Fibroblast of lung (primary cell): ENCODE measurements around the gene CCDC6. TPM values are rescaled to one million over a fixed set of nuclear protein-coding genes. Genes with fewer than 3 reads are reported as not detected.
A peak's percentile ranks its signal among the peaks of the same experiment; 100 is the strongest.

ENCODE experiments used
- DNase-seq, 2 donors: peaks; one replicate each; pipeline versions ENCODE4 v3.0.0 to v3.0.0-alpha.2; 2010; ENCODE audit warnings: low read depth in 2 of 2
- H2AFZ ChIP-seq: 2 replicates; pipeline ENCODE4 v1.5.1; 2012; ENCODE audit warnings: low read length, control low read depth, inconsistent platforms
- H3K27ac ChIP-seq: 2 replicates; pipeline ENCODE4 v1.5.1; 2011; ENCODE audit warnings: low read length, control low read depth; ENCODE audit not compliant: insufficient read depth
- H3K27me3 ChIP-seq: 2 replicates; pipeline ENCODE4 v1.5.1; 2011; ENCODE audit warnings: mild to moderate bottlenecking, low read length; ENCODE audit not compliant: control insufficient read depth, insufficient read depth
- H3K36me3 ChIP-seq: 2 replicates; pipeline ENCODE4 v1.5.1; 2011; ENCODE audit warnings: low read length; ENCODE audit not compliant: control insufficient read depth, insufficient read depth
- H3K4me1 ChIP-seq: 2 replicates; pipeline ENCODE4 v1.5.1; 2011; ENCODE audit warnings: low read length; ENCODE audit not compliant: control insufficient read depth, insufficient read depth; ENCODE audit errors: extremely low read depth
- H3K4me2 ChIP-seq: 2 replicates; pipeline ENCODE4 v1.5.1; 2011; ENCODE audit warnings: low read length, control low read depth; ENCODE audit not compliant: insufficient read depth; ENCODE audit errors: extremely low read depth
- H3K4me3 ChIP-seq, 4 experiments: fragments of 200-600 bp in 1 of 4; sonication (generic) in 1 of 4; replicated peaks in 1 of 4; 2 replicates each; pipeline ENCODE4 v1.5.1; 2011 to 2016; ENCODE audit warnings: low read length in 4 of 4, low read depth in 3 of 4, mild to moderate bottlenecking in 3 of 4, control low read depth in 2 of 4, inconsistent platforms in 1 of 4, mixed read lengths in 1 of 4; ENCODE audit not compliant: insufficient read depth in 1 of 4; ENCODE audit errors: control extremely low read depth in 1 of 4
- H3K79me2 ChIP-seq: 2 replicates; pipeline ENCODE4 v1.5.1; 2012; ENCODE audit warnings: mild to moderate bottlenecking, low read length, inconsistent platforms; ENCODE audit not compliant: control insufficient read depth, insufficient read depth
- H3K9ac ChIP-seq: 2 replicates; pipeline ENCODE4 v1.5.1; 2011; ENCODE audit warnings: mild to moderate bottlenecking, low read length, control low read depth; ENCODE audit not compliant: insufficient read depth
- H3K9me3 ChIP-seq: 2 replicates; pipeline ENCODE4 v1.5.1; 2012; ENCODE audit warnings: low read depth, low read length; ENCODE audit not compliant: control insufficient read depth, insufficient read depth
- H4K20me1 ChIP-seq: 2 replicates; pipeline ENCODE4 v1.5.1; 2011; ENCODE audit warnings: low read length; ENCODE audit not compliant: control insufficient read depth, insufficient read depth; ENCODE audit errors: extremely low read depth
- CTCF ChIP-seq, 2 donors: IDR thresholded peaks in 1 of 2; conservative IDR thresholded peaks in 1 of 2; 1 replicate in 1 of 2; 2 replicates in 1 of 2; pipeline ENCODE4 v1.5.1; 2011 to 2012; ENCODE audit warnings: low read length in 2 of 2, control low read depth in 1 of 2, inconsistent platforms in 1 of 2, low read depth in 1 of 2, mild to moderate bottlenecking in 1 of 2
- EZH2 ChIP-seq: IDR thresholded peaks from 2 replicates; pipeline ENCODE4 v1.5.1; 2012; ENCODE audit warnings: low read length, control low read depth, mild to moderate bottlenecking; ENCODE audit errors: missing control alignments
- polyA plus RNA-seq, 2 donors: library from polyadenylated mRNA; depleted of rRNA in 1 of 2; stranded (reverse) in 1 of 2; unstranded in 1 of 2; fragments of >200 nt; gene quantifications; 2 replicates each; pipeline ENCODE4 v1.2.1, GENCODE V29; 2011 to 2012; ENCODE audit warnings: missing spikeins in 1 of 2
- total RNA-seq: library from RNA; depleted of rRNA; stranded (reverse); fragments of >200 nt; gene quantifications from 2 replicates; pipeline ENCODE4 v1.2.1, GENCODE V29; 2014

CCDC6 gene
- total and polyA plus RNA-seq, 2 donors (not counting 1 experiment from before 2014, with no cell fraction given), result 35.5 to 51.2 TPM

- H3K27me3 ChIP-seq, result no peaks in the 10 kb centered on the region
- TF ChIP-seq CTCF (conservative IDR thresholded peaks at IDR 0.05 in 1 of 2, IDR thresholded peaks at IDR 0.05 in 1 of 2; ENCODE audit: low read depth in 1 of 2, low read length in 2 of 2) (no peak), EZH2 (no peak)
- H3K4me3 ChIP-seq, result no peak overlapping the region
- no peak overlapping the region for H3K9ac ChIP-seq
- no peak overlapping the region for H2AFZ ChIP-seq
- H3K4me1 ChIP-seq, result no peaks in the 10 kb centered on the region
- no peaks in the 10 kb centered on the region for H3K79me2 ChIP-seq
- H3K27ac ChIP-seq, result no peak overlapping the region
- no peaks in the 10 kb centered on the region for H3K9me3 ChIP-seq
- no peak for DNase-seq
- H3K36me3 ChIP-seq, result peaks cover 2% of the 10 kb centered on the region
- no peaks in the 10 kb centered on the region for H4K20me1 ChIP-seq
- no peak overlapping the region for H3K4me2 ChIP-seq
Observed at GRCh38 chr10:59804220-59804619, 102.1 kb downstream of the CCDC6 start.

DNA sequence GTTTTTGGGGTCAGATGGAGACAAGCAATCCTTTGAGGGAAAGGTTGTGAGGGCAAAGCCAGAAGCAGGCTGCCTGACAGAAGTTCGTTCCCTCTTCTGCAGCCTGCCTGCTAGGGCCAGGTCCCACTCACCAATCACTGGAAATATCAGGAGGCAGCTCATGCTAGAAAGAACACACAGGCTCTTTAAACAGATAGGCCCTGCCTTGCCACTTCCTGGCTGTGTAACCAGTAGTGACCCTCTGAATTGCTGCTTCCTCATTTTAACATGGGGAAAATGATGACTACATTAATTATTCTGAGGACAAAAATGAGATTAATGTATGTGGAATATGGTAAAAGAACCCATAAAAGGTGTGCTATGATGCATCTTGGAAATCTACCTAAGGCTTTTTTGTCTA lies 102.6 kb downstream of the CCDC6 start:
- Histone ChIP-seq H3K4me2 (no peak overlapping the region), H3K4me1 (no peaks in the 10 kb centered on the region), H3K9ac (no peak overlapping the region), H3K27ac (no peak overlapping the region), H3K27me3 (no peaks in the 10 kb centered on the region), H3K36me3 (peaks cover 2% of the 10 kb centered on the region), H4K20me1 (no peaks in the 10 kb centered on the region), H3K4me3 (no peak overlapping the region), H3K79me2 (no peaks in the 10 kb centered on the region), H3K9me3 (no peaks in the 10 kb centered on the region), H2AFZ (no peak overlapping the region)
- DNase-seq, result no peak
- TF ChIP-seq CTCF (conservative IDR thresholded peaks at IDR 0.05 in 1 of 2, IDR thresholded peaks at IDR 0.05 in 1 of 2; ENCODE audit: low read depth in 1 of 2, low read length in 2 of 2), result no peak
- no peak for TF ChIP-seq EZH2

GRCh38 chr10:59801171-59801570 lies 105.2 kb downstream of the CCDC6 start:
- Histone ChIP-seq H3K4me2 (no peak overlapping the region), H4K20me1 (no peaks in the 10 kb centered on the region), H3K9me3 (no peaks in the 10 kb centered on the region), H3K9ac (no peak overlapping the region), H3K4me3 (no peak overlapping the region), H3K4me1 (no peaks in the 10 kb centered on the region), H3K79me2 (no peaks in the 10 kb centered on the region), H3K27ac (no peak overlapping the region), H3K27me3 (no peaks in the 10 kb centered on the region), H2AFZ (no peak overlapping the region), H3K36me3 (peaks cover 2% of the 10 kb centered on the region)
- no peak for TF ChIP-seq CTCF (conservative IDR thresholded peaks at IDR 0.05 in 1 of 2, IDR thresholded peaks at IDR 0.05 in 1 of 2; ENCODE audit: low read depth in 1 of 2, low read length in 2 of 2)
- no peak for TF ChIP-seq EZH2
- peak in 1 of 2 donors; percentile 40 for DNase-seq
